H1 (cell line): ENCODE measurements around the gene PRKCZ. TPM values are rescaled to one million over a fixed set of nuclear protein-coding genes. Genes with fewer than 3 reads are reported as not detected.

ENCODE experiments used
- BCL11A ChIP-seq, 2 experiments: IDR thresholded peaks; one replicate each; pipeline ENCODE4 v1.6.1; 2011; ENCODE audit warnings: low read depth in 2 of 2, low read length in 2 of 2, mild to moderate bottlenecking in 2 of 2
- CHD2 ChIP-seq: IDR thresholded peaks from 2 replicates; pipeline ENCODE4 v1.6.1; 2012; ENCODE audit warnings: low read length, improper control_type of control experiment
- GABPA ChIP-seq: IDR thresholded peaks from 2 replicates; pipeline ENCODE4 v1.6.1; 2011; ENCODE audit warnings: mild to moderate bottlenecking, low read length, moderate library complexity, borderline replicate concordance; ENCODE audit not compliant: insufficient read depth
- HDAC6 ChIP-seq: IDR thresholded peaks from one replicate; pipeline ENCODE4 v1.7.1; 2012; ENCODE audit warnings: low read depth, mild to moderate bottlenecking, inconsistent platforms, low read length, moderate library complexity
- KDM4A ChIP-seq: IDR thresholded peaks from one replicate; pipeline ENCODE4 v1.7.1; 2012; ENCODE audit warnings: low read depth, mild to moderate bottlenecking, moderate library complexity, low read length, inconsistent platforms; ENCODE audit not compliant: severe bottlenecking
- KDM5A ChIP-seq: fragments of 200-600 bp; IDR thresholded peaks from 2 replicates; pipeline ENCODE4 v1.7.1; 2012; ENCODE audit warnings: mild to moderate bottlenecking, low read length, inconsistent platforms, mixed read lengths
- MAFK ChIP-seq: IDR thresholded peaks from 2 replicates; pipeline ENCODE4 v1.6.1; 2012; ENCODE audit warnings: low read depth, mild to moderate bottlenecking, improper control_type of control experiment, low read length
- PHF8 ChIP-seq: fragments of 200-600 bp; sonication (generic); conservative IDR thresholded peaks from 2 replicates; pipeline ENCODE4 v1.7.1; 2012; ENCODE audit warnings: low read depth, mild to moderate bottlenecking, inconsistent platforms, low read length, moderate library complexity
- POLR2AphosphoS5 ChIP-seq: IDR thresholded peaks from 2 replicates; pipeline ENCODE4 v1.6.1; 2011; ENCODE audit warnings: low read depth, low read length
- RXRA ChIP-seq: IDR thresholded peaks from 2 replicates; pipeline ENCODE4 v1.6.1; 2011; ENCODE audit warnings: low read depth, mild to moderate bottlenecking, low read length, moderate library complexity; ENCODE audit not compliant: insufficient read depth
- SIN3A ChIP-seq, 2 experiments: IDR thresholded peaks in 1 of 2; conservative IDR thresholded peaks in 1 of 2; 2 replicates each; pipeline ENCODE4 v1.6.1; 2011 to 2012; ENCODE audit warnings: low read length in 2 of 2, improper control_type of control experiment in 1 of 2, low read depth in 1 of 2, mild to moderate bottlenecking in 1 of 2
- SIRT6 ChIP-seq: IDR thresholded peaks from one replicate; pipeline ENCODE4 v1.7.1; 2012; ENCODE audit warnings: low read length, inconsistent platforms
- SP1 ChIP-seq: IDR thresholded peaks from 2 replicates; pipeline ENCODE4 v1.6.1; 2011; ENCODE audit warnings: low read depth, low read length
- SP2 ChIP-seq: IDR thresholded peaks from 2 replicates; pipeline ENCODE4 v1.6.1; 2012; ENCODE audit warnings: mild to moderate bottlenecking, low read length, inconsistent platforms
- SRF ChIP-seq: IDR thresholded peaks from 2 replicates; pipeline ENCODE4 v1.6.1; 2011; ENCODE audit warnings: mild to moderate bottlenecking, low read depth, low read length, moderate library complexity
- TAF1 ChIP-seq: IDR thresholded peaks from 2 replicates; pipeline ENCODE4 v1.6.1; 2011; ENCODE audit warnings: mild to moderate bottlenecking, low read depth, low read length
- TBP ChIP-seq: IDR thresholded peaks from 2 replicates; pipeline ENCODE4 v1.6.1; 2011; ENCODE audit warnings: low read depth, low read length, improper control_type of control experiment
- ZNF274 ChIP-seq: IDR thresholded peaks from 2 replicates; pipeline ENCODE4 v1.7.0; 2012; ENCODE audit warnings: low read length, borderline replicate concordance; ENCODE audit errors: extremely low read depth
- polyA plus RNA-seq, 7 experiments: library from polyadenylated mRNA; depleted of rRNA in 3 of 7; stranded (reverse) in 5 of 7; unstranded in 2 of 7; fragments of >200 nt in 5 of 7; fragments of 200-250 nt in 2 of 7; gene quantifications; 1 replicate in 5 of 7; 2 replicates in 1 of 7; 4 replicates in 1 of 7; pipeline versions ENCODE4 v1.2.1 to v1.2.3, GENCODE V29; 2011 to 2013; ENCODE audit warnings: missing spikeins in 2 of 7, mixed read lengths in 2 of 7
- total RNA-seq: library from RNA; stranded (reverse); fragmentation: NEBNext Ultra II Directional; extraction: Animal tissue kit (Norgen Biotek cat#: 25700); gene quantifications from 2 replicates; pipeline ENCODE4 v1.2.1, GENCODE V29; 2021
- TF ChIP-seq, protein P1 (sequence below), 3 experiments: IDR thresholded peaks; 1 replicate in 2 of 3; 2 replicates in 1 of 3; pipeline versions ENCODE4 v1.5.1 to v1.6.1; 2011; ENCODE audit warnings: low read length in 3 of 3, mild to moderate bottlenecking in 3 of 3, inconsistent platforms in 2 of 3, low read depth in 1 of 3, moderate library complexity in 1 of 3; ENCODE audit not compliant: insufficient read depth in 1 of 3; ENCODE audit errors: control extremely low read depth in 1 of 3
- TF ChIP-seq, protein P2 (sequence below): IDR thresholded peaks from 2 replicates; pipeline ENCODE4 v1.6.1; 2012; ENCODE audit warnings: low read length, inconsistent platforms

The PRKCZ gene
- total and polyA plus RNA-seq, 2 of the 8 experiments (the other 6 are each of a cell fraction or from before 2014, with no cell fraction given): 37.4 to 45.1 TPM

DNA sequence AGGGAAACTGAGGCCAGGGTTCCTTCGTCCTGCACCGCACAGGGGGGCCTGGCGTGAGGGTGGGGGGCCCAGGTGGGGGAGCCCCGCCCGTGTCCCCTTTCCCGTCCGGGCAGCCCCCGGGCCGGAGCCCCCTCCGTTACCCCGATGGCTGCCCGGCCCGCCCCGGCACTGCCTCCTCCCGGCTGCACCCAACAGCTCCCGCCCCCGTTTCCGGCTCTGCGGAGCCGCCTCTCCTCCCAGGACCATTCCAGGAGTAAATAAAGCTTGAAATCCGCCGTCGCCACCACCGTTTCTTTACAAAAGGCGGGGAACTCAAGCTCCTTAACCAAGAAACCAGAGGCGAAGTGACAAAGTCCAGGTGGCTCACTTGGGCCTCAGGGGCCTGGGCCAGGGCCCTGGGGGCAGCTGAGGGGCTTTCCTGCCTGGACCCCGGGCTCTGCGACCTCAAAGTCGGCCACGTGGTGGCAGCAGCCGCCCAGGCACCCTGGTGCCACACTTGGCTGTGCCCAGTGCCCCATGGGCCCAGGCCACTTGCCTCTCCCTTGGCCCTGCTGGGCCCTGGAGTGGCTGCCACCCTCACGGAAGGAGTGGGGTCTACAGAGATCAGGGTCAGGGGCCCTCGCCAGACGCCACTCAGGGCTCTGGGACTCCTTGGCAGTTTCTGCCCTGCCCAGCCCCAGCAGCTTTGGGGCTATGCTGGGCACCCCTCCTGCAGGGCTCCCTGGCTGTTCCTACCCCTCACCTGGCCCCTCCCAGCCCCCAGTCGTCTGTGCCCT, 144.9 kb downstream of the PRKCZ start (continued):
- TF ChIP-seq, protein P1, sequence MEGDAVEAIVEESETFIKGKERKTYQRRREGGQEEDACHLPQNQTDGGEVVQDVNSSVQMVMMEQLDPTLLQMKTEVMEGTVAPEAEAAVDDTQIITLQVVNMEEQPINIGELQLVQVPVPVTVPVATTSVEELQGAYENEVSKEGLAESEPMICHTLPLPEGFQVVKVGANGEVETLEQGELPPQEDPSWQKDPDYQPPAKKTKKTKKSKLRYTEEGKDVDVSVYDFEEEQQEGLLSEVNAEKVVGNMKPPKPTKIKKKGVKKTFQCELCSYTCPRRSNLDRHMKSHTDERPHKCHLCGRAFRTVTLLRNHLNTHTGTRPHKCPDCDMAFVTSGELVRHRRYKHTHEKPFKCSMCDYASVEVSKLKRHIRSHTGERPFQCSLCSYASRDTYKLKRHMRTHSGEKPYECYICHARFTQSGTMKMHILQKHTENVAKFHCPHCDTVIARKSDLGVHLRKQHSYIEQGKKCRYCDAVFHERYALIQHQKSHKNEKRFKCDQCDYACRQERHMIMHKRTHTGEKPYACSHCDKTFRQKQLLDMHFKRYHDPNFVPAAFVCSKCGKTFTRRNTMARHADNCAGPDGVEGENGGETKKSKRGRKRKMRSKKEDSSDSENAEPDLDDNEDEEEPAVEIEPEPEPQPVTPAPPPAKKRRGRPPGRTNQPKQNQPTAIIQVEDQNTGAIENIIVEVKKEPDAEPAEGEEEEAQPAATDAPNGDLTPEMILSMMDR (IDR thresholded peaks at IDR 0.05; ENCODE audit: control extremely low read depth in 1 of 3, insufficient read depth in 1 of 3, low read depth in 1 of 3, low read length in 3 of 3): peak in 2 of 3 experiments; percentile 94 to 96; a peak in 3 of 4 replicates
- TF ChIP-seq, protein P2, sequence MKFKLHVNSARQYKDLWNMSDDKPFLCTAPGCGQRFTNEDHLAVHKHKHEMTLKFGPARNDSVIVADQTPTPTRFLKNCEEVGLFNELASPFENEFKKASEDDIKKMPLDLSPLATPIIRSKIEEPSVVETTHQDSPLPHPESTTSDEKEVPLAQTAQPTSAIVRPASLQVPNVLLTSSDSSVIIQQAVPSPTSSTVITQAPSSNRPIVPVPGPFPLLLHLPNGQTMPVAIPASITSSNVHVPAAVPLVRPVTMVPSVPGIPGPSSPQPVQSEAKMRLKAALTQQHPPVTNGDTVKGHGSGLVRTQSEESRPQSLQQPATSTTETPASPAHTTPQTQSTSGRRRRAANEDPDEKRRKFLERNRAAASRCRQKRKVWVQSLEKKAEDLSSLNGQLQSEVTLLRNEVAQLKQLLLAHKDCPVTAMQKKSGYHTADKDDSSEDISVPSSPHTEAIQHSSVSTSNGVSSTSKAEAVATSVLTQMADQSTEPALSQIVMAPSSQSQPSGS: no peak
- TF ChIP-seq KDM4A (peak; percentile 58), SP2 (no peak), CHD2 (no peak), KDM5A (peak; percentile 84), TAF1 (no peak), BCL11A (IDR thresholded peaks at IDR 0.05; ENCODE audit: low read depth in 2 of 2, low read length in 2 of 2) (no peak), ZNF274 (no peak), SRF (no peak), SIN3A (conservative IDR thresholded peaks at IDR 0.05 in 1 of 2, IDR thresholded peaks at IDR 0.05 in 1 of 2; ENCODE audit: low read depth in 1 of 2, low read length in 2 of 2) (peak; percentile 41 to 80; a peak in 2 of 4 replicates), GABPA (0 out of 2 replicates have a peak, but pooled peaks have one; percentile 79), MAFK (no peak), HDAC6 (no peak), POLR2AphosphoS5 (no peak), TBP (0 out of 2 replicates have a peak, but pooled peaks have one; percentile 11), RXRA (0 out of 2 replicates have a peak, but pooled peaks have one; percentile 35), SP1 (no peak), PHF8 (no peak; the same call in 1 of the 2 replicates), SIRT6 (no peak)
